GM19395 (cell line): ENCODE results near the gene LRRK2.
"Not testable (repeated sequence)": the region's sequence is repeated elsewhere in the genome, so short reads cannot be mapped to it uniquely, and the experiment has no call there.

Experiments used
- ATAC-seq: cut with Tn5 transposase; IDR thresholded peaks from one replicate; pipeline ENCODE4 v1.9.1; 2021; ENCODE audit warnings: mild to moderate bottlenecking, moderate library complexity; ENCODE audit not compliant: unreplicated experiment

The LRRK2 gene

DNA sequence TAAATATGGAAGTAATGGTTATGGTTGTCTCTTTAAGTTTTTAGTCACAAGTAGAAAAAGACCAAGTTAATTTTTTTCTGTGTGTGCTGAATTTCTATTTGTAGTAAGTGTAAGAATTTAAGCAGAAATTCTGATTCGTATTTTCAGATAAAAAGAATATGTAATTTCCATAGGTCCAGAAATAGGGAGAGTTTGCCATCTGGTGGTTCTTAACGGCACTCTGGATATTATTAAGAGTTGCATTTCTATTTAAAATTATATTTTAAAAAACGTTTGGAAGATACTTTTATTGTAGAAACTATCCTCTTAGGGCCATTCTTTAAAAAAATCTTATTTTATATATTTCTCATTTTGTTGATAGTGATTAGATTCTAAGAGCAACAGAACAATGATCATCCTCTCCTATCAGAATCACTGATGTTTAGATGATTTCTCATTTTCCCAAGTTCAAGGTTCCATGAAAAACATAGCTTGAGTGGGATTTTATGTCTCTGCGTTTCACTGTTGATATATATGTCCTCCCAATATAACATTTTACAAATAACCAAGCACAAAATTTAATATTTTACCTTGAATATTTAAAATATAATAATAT lies 88.3 kb downstream of the LRRK2 start:
- no peak for ATAC-seq

DNA sequence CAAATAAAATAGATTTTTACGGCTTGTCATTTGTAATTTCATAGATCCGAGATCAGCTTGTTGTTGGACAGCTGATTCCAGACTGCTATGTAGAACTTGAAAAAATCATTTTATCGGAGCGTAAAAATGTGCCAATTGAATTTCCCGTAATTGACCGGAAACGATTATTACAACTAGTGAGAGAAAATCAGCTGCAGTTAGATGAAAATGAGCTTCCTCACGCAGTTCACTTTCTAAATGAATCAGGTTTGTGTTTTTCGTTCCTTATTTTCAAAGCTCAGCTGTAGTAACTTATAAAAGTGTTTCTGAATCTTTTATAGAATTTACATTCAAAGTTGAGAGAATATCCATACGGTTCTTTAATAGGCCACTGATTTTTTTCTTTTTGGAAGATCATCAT lies 89.1 kb downstream of the LRRK2 start:
- peak; percentile 91 for ATAC-seq

DNA sequence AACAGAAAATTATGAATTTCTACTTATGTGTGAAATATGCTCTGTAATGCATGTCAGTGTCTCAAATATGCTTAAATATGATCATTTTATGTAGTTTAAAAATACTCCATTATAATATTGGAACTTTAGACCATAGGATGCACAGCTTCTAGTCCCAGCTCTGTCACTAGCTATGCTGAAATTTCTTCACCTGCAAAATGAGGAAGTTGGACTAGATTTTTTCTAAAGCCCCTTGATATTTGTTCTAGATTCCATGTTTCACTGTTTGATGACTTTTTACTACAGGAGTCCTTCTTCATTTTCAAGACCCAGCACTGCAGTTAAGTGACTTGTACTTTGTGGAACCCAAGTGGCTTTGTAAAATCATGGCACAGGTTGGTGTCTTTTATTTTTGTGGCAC lies 90.1 kb downstream of the LRRK2 start:
- peak; percentile 31 for ATAC-seq

DNA sequence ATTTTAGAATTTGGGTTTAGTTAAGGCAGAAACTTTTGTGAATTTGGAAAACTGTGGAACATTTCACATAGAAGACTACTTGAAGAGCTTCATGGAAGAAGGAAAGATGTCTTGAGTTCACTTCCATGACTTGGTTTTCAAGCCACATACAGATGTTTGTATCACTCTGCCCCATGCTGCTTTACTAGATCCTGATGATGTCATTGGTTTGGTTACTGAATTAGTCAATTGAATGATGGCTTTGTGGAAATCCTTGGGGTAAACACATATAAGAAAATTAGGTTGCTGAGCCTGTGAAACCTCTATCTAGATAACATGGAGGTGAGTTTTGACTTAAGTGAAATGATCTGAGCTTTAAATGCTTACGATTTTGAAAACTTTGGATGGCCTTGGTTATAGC lies 90.6 kb downstream of the LRRK2 start:
- ATAC-seq, result no peak

DNA sequence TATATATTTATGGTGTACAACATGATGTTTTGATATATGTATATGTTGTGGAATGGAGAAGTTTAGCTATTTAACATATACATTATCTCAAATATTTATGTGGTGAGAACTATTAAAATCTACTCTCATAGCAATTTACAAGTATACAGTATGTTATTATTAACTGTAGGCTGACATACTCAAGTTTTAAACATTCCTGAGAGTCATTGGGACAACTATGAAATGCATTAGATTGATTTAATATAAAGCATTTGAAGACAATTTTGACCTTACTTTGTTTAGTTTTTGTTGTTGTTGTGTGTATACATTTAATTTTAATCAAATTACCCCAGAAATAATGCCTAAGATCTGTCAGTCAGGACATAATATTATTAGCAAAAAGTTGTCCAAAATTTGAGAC lies 99.5 kb downstream of the LRRK2 start:
- ATAC-seq, result no peak

DNA sequence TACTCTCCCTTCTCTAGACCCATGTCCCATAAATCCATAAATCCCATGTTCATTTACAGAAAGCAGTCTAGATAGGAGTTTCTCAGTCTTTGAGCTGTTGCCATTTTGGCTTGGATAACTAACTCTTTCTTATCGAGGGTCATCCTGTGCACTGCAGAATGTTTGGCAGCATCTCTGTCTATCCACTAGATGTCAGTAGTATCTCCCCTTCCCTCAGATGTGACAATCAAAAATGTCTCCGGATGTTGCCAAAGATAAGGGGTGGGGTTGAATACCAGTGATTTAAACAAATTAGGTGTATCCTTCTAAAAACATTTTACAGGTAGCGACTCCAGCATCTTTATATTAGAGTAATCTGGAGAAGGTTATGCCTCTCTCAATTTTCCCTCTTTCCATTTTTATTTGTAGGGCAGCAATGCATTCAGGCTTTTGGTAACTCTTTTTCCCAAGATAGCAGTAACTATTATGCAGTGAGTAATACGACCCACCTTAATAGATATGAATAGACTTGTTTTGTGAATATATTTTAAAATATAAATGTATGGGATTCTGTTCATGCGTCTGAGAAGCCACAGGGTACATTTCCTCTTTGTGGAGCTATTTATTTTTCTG lies 100.7 kb downstream of the LRRK2 start:
- peak; percentile 90 for ATAC-seq

DNA sequence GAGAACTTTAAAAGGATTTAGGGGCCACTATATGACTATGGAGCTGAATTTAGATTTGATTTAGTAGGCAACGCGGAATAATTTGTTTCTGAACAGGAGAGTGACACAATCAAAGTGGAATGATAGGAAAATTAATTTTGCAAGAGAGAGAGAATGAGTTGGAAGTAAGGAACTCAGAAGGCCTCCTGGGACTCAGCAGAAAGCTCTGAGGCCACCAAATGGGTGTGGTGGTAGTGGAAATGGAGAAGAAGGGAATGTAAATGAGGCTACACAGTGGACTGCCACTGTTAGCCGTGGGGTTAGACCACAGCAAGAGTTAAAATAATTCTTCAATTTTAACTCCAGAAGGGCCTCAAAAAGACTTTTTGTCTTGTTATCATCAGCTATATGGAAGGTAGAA lies 102.7 kb downstream of the LRRK2 start:
- no peak for ATAC-seq

DNA sequence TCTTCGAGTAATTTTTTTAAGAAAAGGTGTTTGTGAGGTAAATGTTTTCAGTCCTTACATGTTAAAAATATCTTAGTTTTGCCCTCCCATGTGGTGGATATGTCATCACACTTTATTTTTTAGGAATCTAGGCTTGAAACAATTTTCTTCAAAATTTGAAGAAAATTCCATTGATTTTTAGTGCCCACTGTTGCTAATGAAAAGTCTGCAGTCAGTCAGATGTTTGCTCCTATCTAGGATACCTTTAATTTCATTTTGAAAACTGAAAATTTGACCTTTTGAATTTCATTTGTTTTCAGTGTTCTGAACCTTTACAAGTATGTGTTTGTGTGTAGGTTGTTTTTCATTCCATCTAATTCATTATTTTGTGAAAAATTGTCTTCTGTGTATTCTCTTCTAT lies 105.4 kb downstream of the LRRK2 start:
- no peak for ATAC-seq

DNA sequence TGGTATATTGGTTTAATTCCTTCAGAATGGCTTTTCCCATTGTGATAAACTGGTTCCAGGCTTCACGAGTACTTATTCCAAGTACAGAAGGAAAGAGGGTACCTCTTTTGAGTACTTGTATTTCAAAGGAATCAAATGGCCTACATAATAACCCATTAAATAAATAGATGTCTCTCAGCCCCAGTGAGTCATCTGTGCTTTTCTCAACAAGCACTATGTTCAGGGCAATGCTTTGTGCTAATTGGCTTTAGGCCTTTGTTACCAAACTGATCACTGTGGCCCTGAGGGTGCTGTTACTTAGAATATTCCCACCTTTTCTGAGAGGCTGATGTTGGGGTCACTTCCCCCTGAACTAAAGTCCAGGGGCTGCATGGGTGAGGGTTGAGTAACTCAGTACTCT lies 107.1 kb downstream of the LRRK2 start:
- ATAC-seq, result no peak

DNA sequence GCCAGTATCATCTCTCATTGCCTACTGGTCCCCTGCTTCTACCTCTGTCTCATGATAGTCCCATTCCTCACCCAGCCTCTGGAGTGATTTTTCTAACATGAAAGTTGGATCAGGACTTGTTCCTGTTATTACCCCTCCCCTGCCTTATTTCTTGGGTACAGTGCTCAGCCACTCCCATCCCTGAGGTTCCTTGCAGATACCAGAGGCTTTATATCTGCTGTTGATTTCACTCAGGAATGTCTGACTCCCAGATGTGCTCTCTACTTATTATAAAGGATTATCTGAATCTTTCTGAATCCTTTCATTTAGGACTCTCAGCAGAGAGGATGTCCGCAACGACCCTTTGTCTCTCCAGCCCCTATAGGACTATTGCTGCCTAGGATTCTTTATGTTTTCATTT lies 111.2 kb downstream of the LRRK2 start:
- ATAC-seq, result no peak

DNA sequence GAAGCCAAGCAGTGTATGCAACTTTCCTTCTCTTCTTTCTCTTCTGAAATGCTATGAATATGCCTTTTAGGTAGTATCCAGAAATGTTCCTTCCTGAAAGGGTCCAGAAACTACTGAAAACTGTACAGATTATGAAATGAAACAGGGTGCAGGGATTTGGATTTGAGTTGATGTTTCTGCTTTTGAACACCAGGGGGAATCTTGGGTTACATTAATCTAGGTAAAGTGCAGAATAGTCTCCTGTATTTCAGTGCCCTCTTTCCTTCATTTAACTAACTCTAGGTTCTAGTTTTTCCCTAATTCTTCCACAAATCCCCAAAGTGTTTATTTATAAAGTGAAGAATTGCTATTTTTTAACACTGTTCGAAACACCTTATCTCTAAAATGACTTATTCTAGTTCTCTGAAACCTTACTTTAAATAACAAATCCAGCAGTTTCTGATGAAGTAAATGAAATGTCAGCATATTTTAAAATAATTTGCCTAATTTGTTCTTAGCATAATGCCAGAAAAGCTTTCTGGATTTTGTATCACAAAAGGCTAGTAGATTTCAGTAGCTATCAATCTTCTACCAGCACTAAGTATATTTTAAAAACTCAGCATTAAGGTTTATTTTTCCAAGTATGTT lies 111.9 kb downstream of the LRRK2 start:
- ATAC-seq, result peak; percentile 72

DNA sequence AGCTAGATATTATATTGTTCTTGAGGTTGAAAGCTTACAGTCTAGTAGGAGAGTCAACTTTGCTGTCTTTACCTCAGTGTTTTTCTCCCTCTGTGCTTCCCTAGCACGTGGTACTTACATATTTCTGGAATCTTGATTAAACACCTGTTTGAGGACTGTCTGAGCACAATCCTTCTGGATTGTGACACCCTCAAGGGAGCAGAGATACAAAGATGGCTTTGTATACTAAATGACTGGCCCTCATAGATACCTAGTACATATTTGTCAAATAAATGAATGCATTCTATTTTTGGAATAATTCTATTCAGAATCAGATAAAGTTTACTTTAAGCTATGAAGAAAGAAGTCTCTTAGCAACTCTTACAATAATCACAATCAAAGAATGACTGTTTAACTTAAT lies 113.3 kb downstream of the LRRK2 start:
- no peak for ATAC-seq

DNA sequence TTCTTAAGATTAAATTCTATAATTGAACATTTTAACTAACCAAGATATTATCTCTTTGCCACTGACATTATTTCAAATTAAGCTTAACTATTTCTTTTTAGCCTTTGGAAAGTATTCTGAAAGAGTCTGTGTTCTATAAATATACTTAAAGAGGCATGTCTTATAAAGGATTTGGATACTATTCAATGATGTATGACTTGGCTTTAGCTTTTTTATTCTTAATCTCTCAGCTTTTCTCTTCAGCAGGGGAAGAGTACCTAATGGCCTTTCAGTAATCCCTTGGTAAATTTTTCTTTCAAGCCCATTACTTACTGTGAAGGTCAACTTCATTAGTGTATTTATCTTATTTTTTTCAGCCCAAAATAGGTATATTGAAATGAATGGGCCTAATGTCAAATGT lies 113.8 kb downstream of the LRRK2 start:
- ATAC-seq, result no peak

DNA sequence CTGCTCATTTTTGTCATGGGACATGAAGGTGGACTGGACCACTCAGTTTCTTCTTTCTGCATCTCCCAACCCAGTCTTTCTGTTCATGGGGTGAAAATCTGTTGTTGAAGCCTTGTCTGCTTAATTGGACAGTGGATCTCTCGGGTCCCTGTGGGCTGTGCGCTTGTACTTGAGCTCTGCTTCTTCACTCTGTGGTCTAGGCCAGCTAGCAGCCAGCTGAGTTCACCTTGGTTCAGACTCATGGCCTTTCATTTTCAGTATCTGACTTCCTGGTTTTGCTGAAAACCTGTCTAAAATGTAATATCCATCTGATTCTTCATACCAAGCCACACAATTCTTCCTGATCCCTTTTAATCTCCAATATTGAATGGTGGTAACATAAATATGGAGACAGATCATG lies 117.2 kb downstream of the LRRK2 start:
- peak; percentile 91 for ATAC-seq

DNA sequence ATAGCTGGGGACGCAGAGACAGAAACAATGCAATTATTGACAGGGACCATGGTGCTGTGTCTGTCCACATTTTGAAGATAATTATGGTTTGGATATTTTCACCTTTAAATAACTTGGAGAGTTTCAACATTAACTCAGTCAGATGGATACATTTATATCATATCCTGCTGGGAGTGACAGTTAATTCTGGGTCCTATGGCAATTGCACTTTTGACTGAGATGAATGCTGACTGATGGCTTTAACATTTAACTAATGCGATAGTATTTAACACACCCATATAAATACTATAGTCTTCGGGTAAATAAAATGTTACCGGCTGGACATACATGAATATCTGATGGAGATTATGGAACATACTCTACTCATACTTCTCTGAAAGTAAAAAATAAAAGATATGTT lies 118.3 kb downstream of the LRRK2 start:
- ATAC-seq, result no peak

DNA sequence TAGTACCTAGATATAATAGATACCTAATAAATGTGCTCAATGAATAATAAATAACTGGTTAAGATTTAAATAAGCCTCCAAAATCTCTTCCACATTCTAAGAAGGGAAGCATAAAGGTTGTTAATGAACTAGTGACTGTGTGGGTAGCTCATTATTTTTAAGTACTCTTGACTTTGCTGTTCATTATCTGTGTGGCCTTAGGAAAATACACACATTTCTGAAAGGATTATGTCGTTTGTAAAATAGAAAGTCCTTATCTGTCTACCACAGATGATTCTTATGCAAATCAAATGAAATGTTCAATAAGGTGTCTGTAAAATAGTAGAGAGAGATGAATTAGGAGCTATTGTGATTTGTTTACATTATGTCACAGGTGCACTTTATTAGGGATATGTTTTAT lies 119.5 kb downstream of the LRRK2 start:
- no peak for ATAC-seq

DNA sequence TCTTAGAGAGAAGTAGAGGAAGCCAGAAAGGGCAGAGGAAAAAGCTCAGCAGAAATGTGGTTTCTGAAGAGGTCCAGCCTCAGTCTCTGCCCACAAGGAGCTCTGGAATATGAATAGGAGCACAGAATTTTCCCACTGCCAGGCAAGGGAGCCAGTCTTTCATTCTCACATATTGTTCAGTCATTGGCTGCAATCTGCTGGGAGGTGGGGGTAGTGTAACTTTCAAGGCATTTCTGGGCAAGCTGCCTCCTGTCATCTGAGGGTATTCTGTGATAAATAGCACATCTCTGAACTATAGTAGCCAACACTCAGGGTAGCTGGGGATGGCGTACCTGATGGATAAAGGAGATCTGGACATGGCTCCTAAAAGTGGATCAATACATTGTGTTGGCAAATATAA lies 127.2 kb downstream of the LRRK2 start:
- ATAC-seq, result no peak

DNA sequence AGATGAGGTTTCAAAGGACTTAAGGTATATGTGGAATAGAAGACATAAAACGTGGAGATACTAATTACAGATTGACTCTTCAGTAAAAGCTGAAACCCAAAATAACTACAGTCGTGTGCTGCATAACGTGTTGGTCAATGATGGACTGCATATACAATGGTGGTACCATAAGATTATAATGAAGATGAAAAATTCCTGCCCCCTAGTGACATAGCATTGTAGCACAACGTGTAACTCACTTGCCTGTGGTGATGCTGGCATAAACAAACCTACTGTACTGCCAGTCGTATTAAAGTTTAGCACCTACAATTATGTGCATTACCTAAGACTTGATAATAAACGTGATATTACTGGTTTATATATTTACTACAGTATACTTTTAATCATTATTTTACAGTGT lies 150.3 kb downstream of the LRRK2 start:
- no peak for ATAC-seq

DNA sequence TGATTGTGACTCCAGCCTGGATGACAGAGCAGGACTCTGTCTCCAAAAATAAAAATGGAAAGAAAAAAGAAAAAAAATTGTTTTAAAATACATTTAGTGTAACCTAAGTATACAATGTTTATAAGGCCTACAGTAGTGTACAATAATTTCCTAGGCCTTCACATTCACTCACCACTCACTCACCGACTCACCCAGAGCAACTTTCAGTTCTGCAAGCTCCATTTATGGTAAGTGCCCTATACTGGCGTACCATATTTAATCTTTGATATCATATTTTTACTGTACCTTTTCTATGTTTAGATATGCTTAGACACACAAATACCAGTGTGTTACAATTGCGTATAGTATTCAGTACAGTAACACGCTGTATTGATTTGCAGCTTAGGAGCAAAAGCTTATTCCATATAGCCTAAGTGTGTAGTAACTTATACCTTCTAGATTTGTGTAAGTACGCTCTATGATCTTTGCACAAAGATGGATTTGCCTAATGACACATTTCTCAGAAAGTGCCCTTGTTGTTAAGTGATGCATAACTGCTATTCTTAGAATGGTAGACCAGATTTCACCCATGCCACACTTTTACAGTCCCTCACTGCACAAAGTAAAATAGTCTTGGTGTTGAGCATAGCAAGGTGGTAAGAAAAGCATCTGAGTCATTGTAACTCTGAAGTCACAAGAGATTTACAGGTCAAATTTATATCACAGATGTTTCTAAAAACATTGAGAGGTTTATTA lies 151.9 kb downstream of the LRRK2 start:
- no peak for ATAC-seq

DNA sequence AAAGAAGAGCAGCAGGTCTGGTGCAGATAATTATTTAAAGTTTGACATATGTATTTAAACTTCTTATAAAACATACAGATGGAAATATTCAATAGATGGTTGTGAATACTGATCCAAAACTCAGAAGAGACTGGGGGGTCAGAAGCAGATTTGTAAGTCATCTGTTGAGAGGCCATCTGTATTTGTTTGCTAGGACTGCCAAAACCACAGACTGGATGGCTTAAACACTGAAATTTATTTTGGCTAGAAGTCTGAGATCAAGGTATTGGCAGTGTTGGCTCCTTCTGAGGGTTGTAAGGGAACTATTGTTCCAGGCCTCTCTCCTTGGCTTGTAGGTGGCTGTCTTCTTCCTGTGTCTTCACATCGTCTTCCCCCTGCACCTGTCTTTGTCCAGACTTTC lies 153.9 kb downstream of the LRRK2 start:
- no peak for ATAC-seq

DNA sequence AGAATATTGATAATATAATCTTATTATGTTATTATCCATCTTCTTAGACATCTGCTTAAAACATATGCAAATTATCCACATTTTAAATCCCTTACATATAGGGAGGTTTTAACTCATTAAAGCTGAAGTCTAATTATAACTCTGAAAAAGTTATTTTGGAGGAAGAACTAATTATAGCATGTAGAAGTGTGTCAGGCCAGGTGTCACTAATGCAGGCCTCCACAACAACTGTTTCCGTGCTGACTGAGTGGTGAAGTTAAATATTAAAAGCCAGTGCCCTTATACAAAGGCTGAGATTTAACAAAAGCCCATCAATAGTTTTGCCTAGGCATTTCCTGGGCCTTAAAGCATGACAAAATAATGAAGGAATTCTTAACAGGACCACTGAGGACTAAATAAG lies 157.4 kb downstream of the LRRK2 start:
- ATAC-seq, result peak; percentile 85

DNA sequence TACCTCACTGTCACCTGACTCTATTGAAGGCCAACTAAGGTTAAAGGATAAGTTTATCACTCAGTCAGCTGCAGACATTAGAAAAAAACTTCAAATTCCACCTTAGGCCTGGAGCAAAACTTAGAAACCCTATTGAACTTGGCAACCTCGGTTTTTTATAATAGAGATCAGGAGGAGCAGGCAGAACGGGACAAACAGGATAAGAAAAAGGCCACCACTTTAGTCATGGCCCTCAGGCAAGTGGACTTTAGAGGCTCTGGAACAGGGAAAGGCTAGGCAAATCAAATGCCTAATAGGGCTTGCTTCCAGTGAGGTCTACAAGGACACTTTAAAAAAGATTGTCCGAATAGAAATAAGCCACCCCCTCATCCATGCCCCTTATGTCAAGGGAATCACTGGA lies 162.5 kb downstream of the LRRK2 start:
- not testable (repeated sequence) for ATAC-seq
